Measurements from ENCODE around the gene PDE4B. TPM values are rescaled to one million over a fixed set of nuclear protein-coding genes. Genes with fewer than 3 reads are reported as not detected.

Gene PDE4B
- total and polyA plus RNA-seq, 9 of the 15 experiments (the other 6 are each of a cell fraction or from before 2014, with no cell fraction given), result 0.09 TPM; not detected in 8

DNA sequence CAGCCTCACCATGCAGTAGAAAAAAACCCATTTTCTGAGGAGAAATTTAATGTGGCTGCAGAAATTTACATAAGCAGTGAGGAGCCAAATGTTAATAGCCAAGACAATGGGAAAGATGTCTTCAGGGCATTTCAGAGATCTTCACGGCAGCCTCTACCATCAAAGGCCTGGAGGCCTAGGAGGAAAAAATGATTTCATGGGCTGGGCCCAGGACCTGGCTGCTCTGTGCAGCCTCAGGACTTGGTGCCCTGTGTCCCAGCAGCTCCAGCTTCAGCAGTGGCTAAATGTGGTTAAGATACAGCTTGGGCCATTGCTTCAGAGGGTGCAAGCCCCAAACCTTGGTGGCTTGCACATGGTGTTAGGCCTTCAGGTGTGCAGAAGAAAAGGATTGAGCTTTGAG lies 48.0 kb upstream of the PDE4B start:
- no peaks in the 10 kb centered on the region for H3K27me3 ChIP-seq (ENCODE audit: control insufficient read depth in 2 of 2, insufficient read depth in 2 of 2, low read length in 2 of 2)
- H3K27ac ChIP-seq (ENCODE audit: extremely low read depth, low read depth, low read length), result no peak overlapping the region
- ATAC-seq, result no peak
- ChIA-PET POLR2A (no interaction called here), CTCF (ENCODE audit: low intra/inter-chr PET ratio) (no interaction called here)
- no peak overlapping the region for H3K4me2 ChIP-seq (ENCODE audit: insufficient read depth, low read length)
- FAIRE-seq, result no peak
- 0% methylated on average over 1 of the region's 1 CpG for WGBS (ENCODE audit: insufficient coverage, low coverage, missing lambda C conversion rate)
- in situ Hi-C loops (cut with MboI) (no loop called here), intact Hi-C loops (cut with micrococcal nuclease) (no loop called here)
- no peaks in the 10 kb centered on the region for H3K79me2 ChIP-seq (ENCODE audit: control insufficient read depth, insufficient read depth, low read length)
- TF ChIP-seq MYNN (IDR thresholded peaks at IDR 0.05) (no peak), MYNN (CRISPR knock-in tag; IDR thresholded peaks at IDR 0.05) (no peak), ZFP36 (IDR thresholded peaks at IDR 0.05; ENCODE audit: low read depth, low read length, partially characterized antibody) (peak; percentile 68)
- H2AFZ ChIP-seq (ENCODE audit: low read depth, low read length), result no peak overlapping the region
- DNase-seq (ENCODE audit: extremely low read depth in 1 of 4, low spot score in 3 of 4), result no peak
- no peaks in the 10 kb centered on the region for H3K36me3 ChIP-seq (ENCODE audit: control insufficient read depth, insufficient read depth, low read length)
- no peaks in the 10 kb centered on the region; the same call in 1 of the 2 replicates for H3K9me3 ChIP-seq (replicated peaks; ENCODE audit: control insufficient read depth, insufficient read depth, low read depth, low read length)
- H3K4me3 ChIP-seq, result no peak overlapping the region
- no peaks in the 10 kb centered on the region for H3K4me1 ChIP-seq (replicated peaks in 1 of 2; ENCODE audit: control insufficient read depth in 2 of 2, insufficient read depth in 2 of 2, low read length in 2 of 2)
- no peaks in the 10 kb centered on the region for H3K9me1 ChIP-seq (ENCODE audit: control insufficient read depth, insufficient read depth, low read length)
- BruUV-seq (replicated peaks), result no TSS peak
- H3K9ac ChIP-seq (ENCODE audit: insufficient read depth in 1 of 2, low read depth in 2 of 2, low read length in 2 of 2), result no peak overlapping the region
- H4K20me1 ChIP-seq (replicated peaks; ENCODE audit: control insufficient read depth, insufficient read depth, low read length), result no peaks in the 10 kb centered on the region

DNA sequence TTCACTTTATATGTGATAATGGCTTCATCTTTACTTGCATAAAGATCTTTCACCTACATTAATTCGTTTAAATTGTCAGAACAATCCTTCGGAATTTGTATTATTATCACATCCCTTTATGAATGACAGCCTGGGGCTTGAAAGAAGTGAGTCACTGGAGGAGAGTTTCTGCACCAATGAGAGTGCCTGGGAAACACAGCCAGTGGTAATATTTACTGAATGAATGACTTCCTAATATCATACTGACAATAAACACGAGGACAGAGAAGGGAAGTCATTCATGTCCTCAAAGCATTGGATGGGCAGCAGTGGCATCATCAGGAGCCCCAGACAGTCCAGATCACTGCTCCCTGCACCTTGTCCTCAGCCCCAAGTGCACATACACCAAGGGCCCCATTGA lies 40.7 kb upstream of the PDE4B start:
- no TSS peak for BruUV-seq (replicated peaks)
- Histone ChIP-seq H3K79me2 (ENCODE audit: control insufficient read depth, insufficient read depth, low read length) (no peaks in the 10 kb centered on the region), H2AFZ (ENCODE audit: low read depth, low read length) (no peak overlapping the region), H3K4me2 (ENCODE audit: insufficient read depth, low read length) (no peak overlapping the region), H3K36me3 (ENCODE audit: control insufficient read depth, insufficient read depth, low read length) (no peaks in the 10 kb centered on the region), H3K9me3 (replicated peaks; ENCODE audit: control insufficient read depth, insufficient read depth, low read depth, low read length) (no peaks in the 10 kb centered on the region), H3K27me3 (ENCODE audit: control insufficient read depth in 2 of 2, insufficient read depth in 2 of 2, low read length in 2 of 2) (peaks cover 2 to 6% of the 10 kb centered on the region in 2 experiments; a peak in 2 of 5 replicates), H3K9me1 (ENCODE audit: control insufficient read depth, insufficient read depth, low read length) (no peaks in the 10 kb centered on the region), H4K20me1 (replicated peaks; ENCODE audit: control insufficient read depth, insufficient read depth, low read length) (no peaks in the 10 kb centered on the region), H3K9ac (ENCODE audit: insufficient read depth in 1 of 2, low read depth in 2 of 2, low read length in 2 of 2) (no peak overlapping the region), H3K27ac (ENCODE audit: extremely low read depth, low read depth, low read length) (no peak overlapping the region), H3K4me3 (no peak overlapping the region), H3K4me1 (replicated peaks in 1 of 2; ENCODE audit: control insufficient read depth in 2 of 2, insufficient read depth in 2 of 2, low read length in 2 of 2) (no peaks in the 10 kb centered on the region)
- intact Hi-C loops (cut with micrococcal nuclease), result no loop called here
- DNase-seq (ENCODE audit: extremely low read depth in 1 of 4, low spot score in 3 of 4) (no peak), FAIRE-seq (no peak), ATAC-seq (no peak)
- TF ChIP-seq, protein P1, sequence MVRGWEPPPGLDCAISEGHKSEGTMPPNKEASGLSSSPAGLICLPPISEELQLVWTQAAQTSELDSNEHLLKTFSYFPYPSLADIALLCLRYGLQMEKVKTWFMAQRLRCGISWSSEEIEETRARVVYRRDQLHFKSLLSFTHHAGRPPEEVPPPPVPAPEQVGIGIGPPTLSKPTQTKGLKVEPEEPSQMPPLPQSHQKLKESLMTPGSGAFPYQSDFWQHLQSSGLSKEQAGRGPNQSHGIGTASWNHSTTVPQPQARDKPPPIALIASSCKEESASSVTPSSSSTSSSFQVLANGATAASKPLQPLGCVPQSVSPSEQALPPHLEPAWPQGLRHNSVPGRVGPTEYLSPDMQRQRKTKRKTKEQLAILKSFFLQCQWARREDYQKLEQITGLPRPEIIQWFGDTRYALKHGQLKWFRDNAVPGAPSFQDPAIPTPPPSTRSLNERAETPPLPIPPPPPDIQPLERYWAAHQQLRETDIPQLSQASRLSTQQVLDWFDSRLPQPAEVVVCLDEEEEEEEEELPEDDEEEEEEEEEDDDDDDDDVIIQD (CRISPR knock-in tag; IDR thresholded peaks at IDR 0.05), result no peak
- TF ChIP-seq XRCC3 (IDR thresholded peaks at IDR 0.05), result no peak
- no peak for TF ChIP-seq MYNN (IDR thresholded peaks at IDR 0.05)
- no peak for TF ChIP-seq MYNN (CRISPR knock-in tag; IDR thresholded peaks at IDR 0.05)
- TF ChIP-seq CCAR2 (IDR thresholded peaks at IDR 0.05; ENCODE audit: low read depth, low read length), result no peak
- no peak for TF ChIP-seq KAT8 (IDR thresholded peaks at IDR 0.05; ENCODE audit: low read depth)
- TF ChIP-seq, protein P2, sequence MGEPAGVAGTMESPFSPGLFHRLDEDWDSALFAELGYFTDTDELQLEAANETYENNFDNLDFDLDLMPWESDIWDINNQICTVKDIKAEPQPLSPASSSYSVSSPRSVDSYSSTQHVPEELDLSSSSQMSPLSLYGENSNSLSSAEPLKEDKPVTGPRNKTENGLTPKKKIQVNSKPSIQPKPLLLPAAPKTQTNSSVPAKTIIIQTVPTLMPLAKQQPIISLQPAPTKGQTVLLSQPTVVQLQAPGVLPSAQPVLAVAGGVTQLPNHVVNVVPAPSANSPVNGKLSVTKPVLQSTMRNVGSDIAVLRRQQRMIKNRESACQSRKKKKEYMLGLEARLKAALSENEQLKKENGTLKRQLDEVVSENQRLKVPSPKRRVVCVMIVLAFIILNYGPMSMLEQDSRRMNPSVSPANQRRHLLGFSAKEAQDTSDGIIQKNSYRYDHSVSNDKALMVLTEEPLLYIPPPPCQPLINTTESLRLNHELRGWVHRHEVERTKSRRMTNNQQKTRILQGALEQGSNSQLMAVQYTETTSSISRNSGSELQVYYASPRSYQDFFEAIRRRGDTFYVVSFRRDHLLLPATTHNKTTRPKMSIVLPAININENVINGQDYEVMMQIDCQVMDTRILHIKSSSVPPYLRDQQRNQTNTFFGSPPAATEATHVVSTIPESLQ (CRISPR knock-in tag; IDR thresholded peaks at IDR 0.05), result no peak
- TF ChIP-seq, protein P3, sequence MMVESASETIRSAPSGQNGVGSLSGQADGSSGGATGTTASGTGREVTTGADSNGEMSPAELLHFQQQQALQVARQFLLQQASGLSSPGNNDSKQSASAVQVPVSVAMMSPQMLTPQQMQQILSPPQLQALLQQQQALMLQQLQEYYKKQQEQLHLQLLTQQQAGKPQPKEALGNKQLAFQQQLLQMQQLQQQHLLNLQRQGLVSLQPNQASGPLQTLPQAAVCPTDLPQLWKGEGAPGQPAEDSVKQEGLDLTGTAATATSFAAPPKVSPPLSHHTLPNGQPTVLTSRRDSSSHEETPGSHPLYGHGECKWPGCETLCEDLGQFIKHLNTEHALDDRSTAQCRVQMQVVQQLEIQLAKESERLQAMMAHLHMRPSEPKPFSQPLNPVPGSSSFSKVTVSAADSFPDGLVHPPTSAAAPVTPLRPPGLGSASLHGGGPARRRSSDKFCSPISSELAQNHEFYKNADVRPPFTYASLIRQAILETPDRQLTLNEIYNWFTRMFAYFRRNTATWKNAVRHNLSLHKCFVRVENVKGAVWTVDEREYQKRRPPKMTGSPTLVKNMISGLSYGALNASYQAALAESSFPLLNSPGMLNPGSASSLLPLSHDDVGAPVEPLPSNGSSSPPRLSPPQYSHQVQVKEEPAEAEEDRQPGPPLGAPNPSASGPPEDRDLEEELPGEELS (CRISPR knock-in tag; IDR thresholded peaks at IDR 0.05; ENCODE audit: borderline replicate concordance), result no peak
- POLR2A ChIA-PET, result interaction anchor here (0.7 to 1.3 kb wide), 3 partner anchors 11 to 895 kb away, joined by 3 to 4 read pairs (median 3); no protein-coding TSS in a partner anchor
- CTCF ChIA-PET (ENCODE audit: low intra/inter-chr PET ratio), result no interaction called here
- in situ Hi-C loops (cut with MboI), result no loop called here
- 0% methylated on average over 3 of the region's 3 CpGs for WGBS (ENCODE audit: insufficient coverage, low coverage, missing lambda C conversion rate)
